Limb (tissue), 2 donors: Measurements from ENCODE around the gene HTRA2.

Source experiments
- DNase-seq, 2 donors: peaks; one replicate each; pipeline ENCODE4 v3.0.0-alpha.2; 2016; ENCODE audit errors: extremely low spot score in 2 of 2

Gene HTRA2

GRCh38 chr2:74499940-74500577 is 29.7 kb upstream of the HTRA2 start:
- DNase-seq: no peak

DNA sequence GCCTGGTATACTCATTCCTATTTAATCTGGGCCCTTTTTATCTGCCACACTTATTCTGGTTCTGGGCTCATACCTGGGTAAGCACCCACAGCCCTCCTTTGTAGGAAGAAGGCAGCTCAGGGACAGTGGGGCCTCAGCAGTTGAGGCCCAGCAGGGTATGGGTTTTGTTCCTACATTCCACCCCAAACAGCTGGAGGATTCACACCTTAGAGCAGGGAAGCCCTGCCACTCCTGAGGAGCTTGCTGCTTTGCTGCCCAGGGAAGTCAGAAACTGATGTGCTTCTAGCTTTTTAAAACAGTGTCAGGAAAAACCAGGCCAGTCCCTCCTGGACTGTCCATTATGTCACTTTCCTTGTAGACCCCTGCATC is 29.2 kb upstream of the HTRA2 start:
- DNase-seq: no peak

DNA sequence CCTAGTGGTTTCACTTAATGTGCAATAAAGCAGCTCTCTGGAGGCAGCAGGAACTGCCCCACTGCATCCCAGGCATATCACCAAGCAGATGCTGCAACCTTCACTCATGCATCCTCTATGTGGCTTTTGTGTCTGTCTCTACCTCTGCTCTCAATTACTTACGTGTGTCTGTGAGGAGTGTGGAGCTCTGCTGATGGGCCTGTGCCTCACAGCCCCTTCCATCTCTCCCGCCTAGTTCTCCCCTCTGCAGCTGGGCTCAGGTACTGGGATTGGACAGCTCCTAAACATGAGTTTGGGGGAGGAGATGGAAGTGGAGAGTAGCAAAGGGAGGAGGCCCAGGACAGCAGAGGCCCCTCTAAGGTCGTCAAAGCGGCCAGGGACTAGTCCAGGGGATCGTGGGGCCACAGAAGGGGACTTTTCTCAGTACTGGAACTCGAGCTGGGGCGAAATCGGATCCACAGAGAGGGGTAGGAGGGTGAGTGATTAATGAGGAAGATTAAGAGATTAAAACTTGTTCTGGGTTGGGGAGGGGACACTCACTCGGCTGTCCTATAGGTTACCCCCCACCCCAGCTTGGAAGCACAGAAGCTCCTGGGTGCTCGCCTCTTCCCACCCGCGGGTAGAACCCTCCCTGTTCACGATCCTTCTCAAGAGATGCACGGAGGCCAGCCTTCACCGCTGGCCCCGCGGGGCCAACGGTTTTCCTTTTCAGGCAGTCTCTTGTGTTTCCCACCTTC is 28.2 kb upstream of the HTRA2 start:
- DNase-seq: peak in 1 of 2 donors; percentile 38

DNA sequence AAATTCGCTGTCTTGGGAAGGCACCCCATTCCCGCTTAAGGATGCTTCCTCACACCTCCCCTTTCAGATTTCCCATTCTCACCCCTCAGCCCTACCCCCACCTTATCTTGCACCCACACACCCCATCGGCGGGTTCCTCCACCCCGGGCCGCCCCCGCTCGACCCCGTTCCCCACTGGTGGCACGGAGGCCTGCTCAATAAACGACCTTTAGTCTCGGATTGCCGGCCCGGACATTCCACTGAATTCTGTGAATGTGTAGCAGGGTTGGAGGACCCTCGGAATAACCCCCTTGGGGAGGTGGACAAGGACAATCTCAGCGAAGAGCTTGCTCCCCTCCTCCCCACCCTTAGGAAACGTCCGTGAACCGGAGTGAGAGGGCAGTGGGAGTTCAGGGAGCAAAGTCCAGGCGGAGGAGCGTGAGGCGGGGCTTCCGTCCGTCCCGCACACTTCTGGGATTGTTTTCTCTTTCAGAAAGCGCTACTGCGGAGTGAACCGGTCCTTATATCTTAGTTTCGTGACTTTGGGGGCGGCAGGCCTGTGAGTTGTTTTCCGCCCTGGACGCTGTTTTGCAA is 27.5 kb upstream of the HTRA2 start:
- no peak for DNase-seq

DNA sequence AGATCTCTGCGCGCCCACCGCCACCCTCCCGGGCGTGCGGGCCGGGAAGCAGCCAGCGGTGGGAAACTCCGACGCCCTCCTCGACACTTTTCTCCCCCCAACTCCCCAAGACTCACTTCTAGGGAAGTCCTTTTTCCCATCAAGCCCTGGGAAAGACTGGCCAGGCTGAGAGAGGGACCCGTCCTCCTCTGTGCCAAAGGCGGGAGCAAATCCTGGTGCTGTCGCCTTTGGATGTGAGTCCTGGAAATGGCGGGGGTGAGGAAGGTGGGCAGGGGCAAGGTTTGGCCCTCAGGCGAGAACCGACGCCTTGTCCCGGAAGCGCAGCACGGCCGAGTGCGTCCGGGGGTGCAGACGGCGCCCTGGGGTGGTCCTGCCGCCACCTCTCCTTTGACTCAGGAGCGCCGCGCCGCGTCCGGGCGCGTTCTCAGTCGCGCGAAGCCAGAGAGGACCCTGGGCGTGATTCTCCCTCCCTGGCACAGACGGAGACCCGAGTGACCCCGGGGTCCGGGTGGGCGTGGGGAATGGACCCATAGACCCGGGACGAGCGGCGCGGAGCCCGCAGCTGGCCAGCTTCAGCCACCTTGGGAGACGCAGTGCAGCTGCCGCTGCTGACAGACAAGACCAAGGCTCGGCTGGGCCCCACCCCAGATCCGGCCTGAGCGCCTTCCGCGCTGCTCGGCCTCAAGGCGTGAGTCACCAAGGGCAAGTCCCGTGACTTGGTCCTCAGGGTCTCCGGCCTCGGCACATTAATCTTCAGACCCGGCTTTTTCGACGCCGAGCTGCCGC is 26.8 kb upstream of the HTRA2 start:
- peak in 1 of 2 donors; percentile 68 for DNase-seq

DNA sequence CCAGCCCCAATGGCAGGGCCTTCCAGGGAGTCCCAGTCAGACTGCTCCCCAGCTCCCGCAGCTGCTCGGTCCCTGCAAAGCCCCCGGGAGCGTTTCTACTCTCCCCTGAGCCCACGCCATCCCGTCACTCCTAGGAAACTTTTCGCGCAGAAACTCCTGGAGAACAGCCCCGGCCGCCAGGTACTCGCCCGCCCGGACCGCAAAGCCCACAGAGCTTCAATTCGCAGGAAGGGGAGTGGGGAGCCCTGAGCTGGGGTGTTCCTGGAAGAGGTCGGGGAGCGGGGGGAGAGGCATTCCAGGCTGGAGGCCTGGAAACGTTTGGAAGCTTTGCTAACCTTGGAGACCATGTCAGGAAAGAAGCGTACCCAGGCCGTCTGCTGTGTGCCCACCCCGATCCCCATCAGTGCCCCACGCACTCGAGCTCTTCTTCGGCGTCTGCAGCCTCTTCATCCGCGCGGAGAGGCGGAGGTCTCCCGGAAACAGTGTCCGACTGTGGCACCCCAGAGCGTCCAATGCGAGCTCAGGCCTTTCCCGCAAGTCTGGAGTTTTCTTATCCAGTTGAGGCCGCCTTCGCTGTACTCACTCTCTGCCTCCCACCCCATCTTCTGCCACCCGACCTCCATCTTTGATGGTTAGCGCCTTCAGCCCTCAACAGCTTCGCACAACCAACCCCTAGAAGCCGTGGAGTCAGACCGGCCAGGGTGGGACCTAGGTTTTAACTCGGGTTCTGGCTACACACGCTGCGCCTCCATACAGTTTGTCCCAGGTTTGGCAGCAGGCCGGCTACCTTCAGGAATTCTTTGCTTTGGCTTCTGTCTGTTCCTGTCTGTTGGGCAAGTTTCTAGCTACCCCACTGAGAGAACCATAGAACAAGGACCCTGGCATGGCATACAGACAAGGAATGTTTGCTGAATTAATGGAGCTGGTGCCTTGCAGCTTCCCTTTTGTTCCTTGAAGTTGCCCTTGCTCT is 25.9 kb upstream of the HTRA2 start:
- DNase-seq: no peak

DNA sequence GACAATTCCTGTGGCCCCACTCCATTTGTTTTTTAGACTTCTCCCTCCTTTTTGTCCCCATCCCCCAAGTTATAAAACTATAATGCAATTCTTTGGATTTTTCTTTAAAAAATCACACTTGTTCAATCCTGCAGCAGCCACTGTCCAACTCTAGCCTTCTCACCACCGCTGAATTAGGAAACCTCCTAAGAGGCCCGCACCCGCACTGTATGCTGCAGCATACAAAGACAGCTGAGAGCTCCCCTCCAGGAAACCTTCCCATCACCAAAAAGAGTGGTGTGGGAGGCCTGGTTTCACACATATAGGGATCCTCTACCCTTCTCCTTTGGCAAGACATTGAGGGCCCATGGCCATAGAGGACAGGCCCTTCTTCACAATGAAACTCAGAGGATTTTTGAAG is 25.1 kb upstream of the HTRA2 start:
- DNase-seq: no peak

DNA sequence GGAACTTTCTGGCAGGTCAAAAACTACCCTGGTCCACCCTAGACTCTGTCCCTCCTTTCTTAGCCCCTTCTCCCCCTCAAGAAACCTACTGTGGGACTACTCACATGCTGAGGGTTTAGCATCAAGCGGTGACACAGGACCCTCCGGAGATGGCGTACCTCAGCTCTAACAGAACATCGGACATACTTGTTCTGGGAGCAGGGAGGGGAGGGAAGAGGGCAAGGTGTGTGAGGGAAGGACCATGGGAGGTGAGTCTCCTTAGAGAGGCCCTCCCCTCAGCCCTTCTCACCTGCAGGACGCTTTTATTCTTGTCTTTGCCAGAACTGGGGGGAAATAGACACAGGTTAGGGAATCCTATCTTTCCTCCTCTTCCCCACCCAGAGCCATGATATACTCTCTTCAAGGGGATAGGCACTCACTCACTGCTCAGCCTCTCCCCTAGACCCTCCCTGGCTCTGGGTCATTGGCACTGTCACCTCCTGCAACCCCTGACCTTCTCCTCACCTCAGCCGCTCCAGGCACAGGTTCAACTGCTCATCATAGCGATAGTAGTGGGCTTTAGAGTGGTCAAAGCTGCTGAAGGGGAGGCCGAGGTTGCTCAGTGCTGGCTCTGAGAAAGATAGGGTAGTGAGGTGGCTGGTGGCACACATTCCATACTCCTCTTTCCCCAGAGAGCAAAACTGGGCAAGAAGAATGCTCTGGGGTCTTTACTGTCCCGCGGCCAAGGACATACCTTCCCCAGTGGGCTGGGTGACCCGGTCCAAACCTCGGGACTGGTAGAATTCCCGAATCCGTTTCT is 24.1 kb upstream of the HTRA2 start:
- no peak for DNase-seq

GRCh38 chr2:74507145-74507925 is 22.4 kb upstream of the HTRA2 start, which contains the start of gene PCGF1:
TSS of gene PCGF1 (minus strand) at chr2:74507695. CDS start at chr2:74507668, 27 bp downstream.
- peak; percentile 98 to 99 for DNase-seq

- peak in 1 of 2 donors; percentile 73 for DNase-seq
Observed at GRCh38 chr2:74507926-74508520, 21.7 kb upstream of the HTRA2 start.

- DNase-seq: no peak
Observed at GRCh38 chr2:74510272-74510671, 19.5 kb upstream of the HTRA2 start.

GRCh38 chr2:74511104-74511989 is 18.4 kb upstream of the HTRA2 start:
- no peak for DNase-seq

DNA sequence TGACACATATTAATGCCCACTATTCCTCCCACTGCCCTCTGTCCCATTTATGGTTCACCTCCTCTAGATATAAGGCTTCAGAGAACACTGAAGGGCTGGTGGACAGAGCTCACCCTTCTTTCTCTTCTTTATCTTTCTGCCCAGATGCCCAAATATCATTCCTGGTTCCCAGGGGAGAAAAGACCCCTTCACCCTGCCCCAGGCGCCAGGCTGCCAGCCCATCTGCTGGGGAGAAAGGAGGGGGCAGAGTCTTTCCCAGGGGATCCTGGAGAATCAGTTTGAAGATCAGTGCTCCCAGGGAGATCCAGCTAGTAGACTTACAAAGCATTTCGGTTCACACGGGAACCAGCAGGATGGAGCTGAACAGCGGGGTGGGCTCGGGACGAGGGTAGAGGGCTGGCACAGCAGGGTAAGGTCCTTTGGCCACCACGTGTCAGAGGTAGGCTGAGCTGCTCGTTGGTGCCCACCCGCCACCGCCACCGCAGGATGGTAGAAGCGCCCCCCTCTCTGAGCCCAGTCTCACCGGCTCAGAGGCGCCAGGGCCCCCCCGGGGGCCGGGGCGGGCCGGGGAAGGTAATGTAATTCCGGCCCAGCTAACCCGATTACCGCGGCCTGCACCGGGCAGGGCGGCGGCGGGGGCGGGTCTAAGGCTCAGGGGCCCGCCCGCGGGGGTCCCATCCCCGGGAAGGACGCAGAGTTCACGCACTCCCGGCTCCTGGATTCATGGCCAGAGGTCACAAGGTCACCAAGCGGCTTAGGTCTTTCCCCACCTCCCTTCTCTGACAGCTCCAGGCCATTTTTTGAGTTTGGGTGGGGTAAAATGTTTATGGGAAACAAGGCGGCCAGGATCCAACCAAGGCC is 16.8 kb upstream of the HTRA2 start:
- DNase-seq: no peak

DNA sequence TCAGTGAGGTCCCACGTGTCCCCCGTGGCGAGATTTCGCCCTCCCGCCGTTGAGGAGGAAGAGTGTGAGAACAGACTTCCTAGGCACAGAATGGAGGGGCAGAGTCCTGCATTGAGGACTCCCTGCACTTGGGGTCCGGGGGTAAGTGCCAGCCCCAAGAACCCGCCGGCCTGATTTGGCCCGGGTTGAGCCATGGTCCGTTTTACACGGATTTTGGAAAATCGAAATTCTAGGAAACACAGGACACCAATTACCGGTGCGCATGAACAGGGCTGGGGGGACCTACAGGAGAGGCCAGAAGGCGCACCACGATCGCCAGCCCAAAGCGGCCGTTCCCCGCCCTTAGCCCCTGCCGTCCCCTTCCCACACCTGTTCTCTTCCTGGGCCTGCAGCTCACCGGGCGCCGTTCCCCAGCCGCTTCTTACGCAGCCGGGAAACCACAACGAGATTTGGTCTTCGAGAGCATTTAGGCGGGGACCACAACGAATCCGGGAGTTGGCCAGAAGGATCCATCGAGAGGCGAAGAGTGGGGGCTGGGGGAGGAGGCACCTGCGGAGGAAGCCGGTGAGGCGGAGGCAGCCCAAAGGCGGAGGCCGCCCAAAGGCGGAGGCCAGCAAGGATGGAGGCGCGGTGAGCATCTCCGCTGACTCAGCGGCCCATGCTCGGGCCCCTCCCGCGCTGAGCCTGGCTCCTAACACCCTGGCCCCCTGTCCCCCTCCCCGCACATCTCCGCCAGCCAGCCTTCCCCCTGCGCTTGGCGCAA is 15.9 kb upstream of the HTRA2 start:
- peak in 1 of 2 donors; percentile 59 for DNase-seq

DNA sequence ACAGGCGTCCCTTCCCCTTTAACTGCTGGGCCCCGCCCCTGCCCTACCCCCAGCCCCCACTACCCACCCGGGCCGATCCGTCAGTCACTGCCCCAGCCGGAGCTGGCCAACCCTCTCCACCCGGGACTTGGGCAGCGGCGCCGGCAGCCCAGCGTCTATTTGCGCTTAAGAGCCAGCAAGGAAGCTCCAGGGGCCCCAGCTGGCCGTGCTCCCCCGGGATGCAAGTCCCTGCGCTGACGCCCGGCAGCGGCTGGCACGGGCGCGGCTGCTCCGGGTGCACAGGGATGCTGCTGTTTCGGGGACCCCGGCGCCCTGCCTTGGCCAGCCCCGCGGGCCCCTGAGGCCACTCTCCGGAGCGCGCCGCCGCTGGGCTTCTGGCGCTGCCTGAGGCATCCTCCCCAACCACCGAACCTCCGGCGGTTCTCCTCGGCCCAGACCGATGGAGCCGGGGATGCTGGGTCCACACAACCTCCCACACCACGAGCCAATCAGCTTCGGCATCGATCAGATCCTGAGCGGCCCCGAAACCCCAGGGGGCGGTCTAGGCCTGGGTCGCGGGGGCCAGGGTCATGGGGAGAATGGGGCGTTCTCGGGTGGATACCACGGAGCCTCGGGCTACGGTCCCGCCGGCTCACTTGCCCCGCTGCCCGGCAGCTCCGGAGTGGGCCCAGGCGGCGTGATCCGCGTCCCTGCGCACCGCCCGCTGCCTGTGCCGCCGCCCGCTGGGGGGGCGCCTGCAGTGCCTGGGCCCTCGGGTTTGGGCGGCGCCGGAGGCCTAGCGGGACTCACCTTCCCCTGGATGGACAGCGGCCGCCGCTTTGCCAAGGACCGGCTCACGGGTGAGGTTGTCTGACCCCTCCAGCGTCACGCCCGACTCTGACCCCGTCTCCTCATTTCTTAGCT is 15.1 kb upstream of the HTRA2 start, which contains the start of gene TLX2:
TSS of gene TLX2 (plus strand) at position 83 of the 903 bp plus-strand sequence. CDS start at position 440, 357 bp downstream.
- peak in 1 of 2 donors; percentile 58 for DNase-seq
